ENCODE data around the gene NUP214. TPM values are rescaled to one million over a fixed set of nuclear protein-coding genes. Genes with fewer than 3 reads are reported as not detected.

Gene NUP214
- total and polyA plus RNA-seq, 9 donors, result 25.0 to 60.7 (median 46.6) TPM

DNA sequence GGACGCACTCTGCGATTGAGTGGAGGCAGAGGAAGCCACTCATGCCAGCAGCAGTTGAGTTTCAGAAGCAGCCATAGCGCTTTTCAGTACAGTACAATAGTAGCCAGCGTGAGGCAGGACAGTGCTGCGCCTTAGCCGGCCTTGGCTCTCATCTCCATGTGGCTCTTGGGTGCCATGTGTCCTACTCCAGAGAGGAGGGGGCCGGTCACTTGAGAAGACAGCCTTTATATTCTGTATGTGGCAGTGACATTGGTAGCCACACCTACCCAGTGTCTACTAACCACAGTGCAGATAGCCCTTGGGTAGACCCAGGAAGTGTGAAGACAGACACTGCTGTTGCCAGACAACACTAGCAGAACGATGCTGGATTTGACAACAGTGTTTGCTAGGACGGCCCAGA lies 108.6 kb downstream of the NUP214 start:
- 85 to 91% (median 85%) methylated on average over 9 of the region's 9 CpGs for WGBS, 3 donors
- TF ChIP-seq POLR2A (IDR thresholded peaks at IDR 0.05) (no peak), EP300 (IDR thresholded peaks at IDR 0.05) (no peak), CTCF (IDR thresholded peaks at IDR 0.05) (no peak)
- H3K4me3 ChIP-seq, result no peak overlapping the region
- DNase-seq, result no peak
- H3K4me1 ChIP-seq (ENCODE audit: insufficient read depth), result peaks cover 5% of the 10 kb centered on the region
- H3K27me3 ChIP-seq, result no peaks in the 10 kb centered on the region
- no peaks in the 10 kb centered on the region for H3K9me3 ChIP-seq
- intact Hi-C loops (cut with DNase I), result no loop called here
- no peak overlapping the region for H3K27ac ChIP-seq
- no peaks in the 10 kb centered on the region for H3K36me3 ChIP-seq

DNA sequence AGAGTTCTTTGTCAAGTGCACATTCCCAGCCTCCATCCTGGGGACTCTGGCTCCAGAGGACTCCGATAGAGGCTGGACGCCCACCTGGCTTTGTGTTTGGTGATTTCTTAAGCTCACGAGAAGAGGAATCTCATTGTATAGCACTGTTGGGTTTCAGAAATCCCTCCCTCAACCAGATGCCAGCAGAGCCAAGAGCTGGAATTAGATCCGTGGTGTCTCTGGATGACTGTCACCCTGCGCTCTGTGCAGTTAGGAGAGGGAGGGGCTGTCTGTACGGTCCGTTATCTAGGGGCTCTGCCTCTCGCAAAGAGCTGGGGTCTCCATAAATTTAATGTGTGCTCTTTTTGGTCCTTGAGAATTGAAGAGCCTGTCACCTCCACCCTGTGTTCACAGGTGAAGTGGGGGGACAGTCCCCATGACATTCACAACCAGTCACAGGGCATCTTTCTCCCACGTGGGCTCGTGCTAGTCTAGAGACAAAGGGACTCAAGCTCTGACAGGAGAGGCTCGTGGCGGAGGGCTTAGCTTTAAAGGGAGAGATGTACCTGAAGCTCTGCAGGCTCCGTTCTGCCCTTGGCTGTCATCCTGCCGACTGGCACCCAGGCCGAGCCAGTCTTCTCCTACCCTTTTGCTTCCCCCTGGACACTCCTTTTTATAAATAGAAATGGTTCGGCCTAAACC lies 109.6 kb downstream of the NUP214 start:
- DNase-seq, result no peak
- Histone ChIP-seq H3K27me3 (no peaks in the 10 kb centered on the region), H3K9me3 (no peaks in the 10 kb centered on the region), H3K27ac (no peak overlapping the region), H3K4me3 (no peak overlapping the region), H3K36me3 (no peaks in the 10 kb centered on the region), H3K4me1 (ENCODE audit: insufficient read depth) (peaks cover 5% of the 10 kb centered on the region)
- TF ChIP-seq POLR2A (IDR thresholded peaks at IDR 0.05), result no peak
- no peak for TF ChIP-seq EP300 (IDR thresholded peaks at IDR 0.05)
- TF ChIP-seq CTCF (IDR thresholded peaks at IDR 0.05), result no peak
- intact Hi-C loops (cut with DNase I), result no loop called here
- 83 to 88% (median 86%) methylated on average over 16 of the region's 16 CpGs for WGBS, 3 donors

DNA sequence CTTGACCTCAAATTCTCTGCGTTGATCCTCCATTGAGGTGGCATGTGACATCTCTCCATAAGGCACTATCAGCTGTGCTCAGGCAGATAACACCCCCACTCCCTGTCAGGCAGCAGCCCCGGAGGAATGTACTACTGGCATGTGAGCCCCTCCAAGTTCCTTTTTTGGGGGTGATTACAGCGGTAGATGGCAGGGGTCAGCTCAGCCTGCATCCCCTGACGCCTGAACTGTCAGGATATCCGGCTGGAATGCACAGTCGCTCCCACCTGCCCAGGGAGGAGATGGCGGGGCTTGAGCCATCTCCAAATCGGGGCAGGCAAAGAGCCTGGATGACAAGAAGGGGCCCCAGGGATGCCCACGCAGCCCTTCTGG lies 110.1 kb downstream of the NUP214 start:
- Histone ChIP-seq H3K4me3 (no peak overlapping the region), H3K36me3 (no peaks in the 10 kb centered on the region), H3K27me3 (no peaks in the 10 kb centered on the region), H3K27ac (no peak overlapping the region), H3K4me1 (ENCODE audit: insufficient read depth) (peaks cover 5% of the 10 kb centered on the region), H3K9me3 (no peaks in the 10 kb centered on the region)
- TF ChIP-seq EP300 (IDR thresholded peaks at IDR 0.05) (no peak), POLR2A (IDR thresholded peaks at IDR 0.05) (no peak), CTCF (IDR thresholded peaks at IDR 0.05) (no peak)
- WGBS, 3 donors, result 69 to 74% (median 71%) methylated on average over 9 of the region's 9 CpGs
- intact Hi-C loops (cut with DNase I), result no loop called here
- DNase-seq, result no peak

DNA sequence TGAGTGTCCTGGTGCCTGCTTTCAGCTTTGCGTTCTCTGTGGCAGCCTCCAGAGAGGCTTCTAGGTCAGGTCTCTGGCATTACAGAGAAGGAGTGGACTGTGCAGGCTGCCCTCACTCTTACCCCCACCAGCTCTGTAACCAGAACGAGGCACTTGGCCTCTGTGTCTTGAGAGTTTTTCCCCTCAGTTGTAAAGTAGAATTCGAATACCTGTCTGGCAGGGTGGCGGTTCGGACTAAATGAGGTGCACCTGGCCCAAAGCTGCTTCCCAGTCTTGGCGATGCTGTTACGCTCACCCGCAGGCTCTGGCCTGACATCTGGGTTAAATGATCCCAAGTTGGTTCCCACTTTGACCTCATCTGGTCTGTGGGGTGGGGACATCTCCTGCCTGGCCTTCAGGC lies 110.8 kb downstream of the NUP214 start:
- no peak for DNase-seq
- Histone ChIP-seq H3K27me3 (no peaks in the 10 kb centered on the region), H3K4me3 (no peak overlapping the region), H3K9me3 (no peaks in the 10 kb centered on the region), H3K36me3 (no peaks in the 10 kb centered on the region), H3K4me1 (ENCODE audit: insufficient read depth) (peaks cover 5% of the 10 kb centered on the region), H3K27ac (no peak overlapping the region)
- 92 to 94% (median 93%) methylated on average over 8 of the region's 8 CpGs for whole genome bisulfite sequencing, 3 donors
- TF ChIP-seq CTCF (IDR thresholded peaks at IDR 0.05) (no peak), EP300 (IDR thresholded peaks at IDR 0.05) (no peak), POLR2A (IDR thresholded peaks at IDR 0.05) (no peak)
- intact Hi-C loops (cut with DNase I), result no loop called here
